Lung (tissue), 12 donors: ENCODE results near the gene NARF. TPM values are rescaled to one million over a fixed set of nuclear protein-coding genes. Genes with fewer than 3 reads are reported as not detected.
"Not testable (repeated sequence)": the region's sequence is repeated elsewhere in the genome, so short reads cannot be mapped to it uniquely, and the experiment has no call there.

ENCODE experiments used
- ATAC-seq: fragments of 200-7000 bp; cut with Tn5 transposase; one replicate; pipeline ENCODE4 v1.9.1; 2020; ENCODE audit warnings: moderate number of reproducible peaks; ENCODE audit not compliant: insufficient read depth, low FRiP score
- DNase-seq, 3 donors: peaks; one replicate each; pipeline ENCODE4 v3.0.0-alpha.2; 2013 to 2017
- H3K27ac ChIP-seq, 2 donors: one replicate each; pipeline ENCODE4 v1.5.1; 2013; ENCODE audit warnings: mild to moderate bottlenecking in 2 of 2, moderate library complexity in 2 of 2, control low read depth in 1 of 2, inconsistent platforms in 1 of 2, low read depth in 1 of 2, low read length in 1 of 2
- H3K27me3 ChIP-seq, 3 donors: one replicate each; pipeline ENCODE4 v1.5.1; 2013; ENCODE audit warnings: low read length in 2 of 3; ENCODE audit not compliant: control insufficient read depth in 3 of 3, insufficient read depth in 3 of 3
- H3K36me3 ChIP-seq, 4 donors: one replicate each; pipeline ENCODE4 v1.5.1; 2013; ENCODE audit warnings: low read length in 4 of 4, mild to moderate bottlenecking in 1 of 4, moderate library complexity in 1 of 4; ENCODE audit not compliant: control insufficient read depth in 4 of 4, insufficient read depth in 4 of 4
- H3K4me1 ChIP-seq, 5 donors: one replicate each; pipeline ENCODE4 v1.5.1; 2013; ENCODE audit warnings: low read length in 5 of 5, mild to moderate bottlenecking in 2 of 5, moderate library complexity in 1 of 5; ENCODE audit not compliant: control insufficient read depth in 5 of 5, insufficient read depth in 5 of 5
- H3K4me3 ChIP-seq: one replicate; pipeline ENCODE4 v1.5.1; 2013; ENCODE audit warnings: mild to moderate bottlenecking, control low read depth, moderate library complexity
- H3K9ac ChIP-seq, 2 donors: one replicate each; pipeline ENCODE4 v1.5.1; 2013; ENCODE audit warnings: low read length in 2 of 2, control low read depth in 1 of 2; ENCODE audit not compliant: insufficient read depth in 1 of 2
- H3K9me3 ChIP-seq, 4 donors: one replicate each; pipeline ENCODE4 v1.5.1; 2013; ENCODE audit warnings: low read length in 3 of 4, mild to moderate bottlenecking in 1 of 4, moderate library complexity in 1 of 4; ENCODE audit not compliant: control insufficient read depth in 4 of 4, insufficient read depth in 3 of 4
- WGBS, 2 donors: extraction: QIAGEN DNeasy Blood & Tissue Kit; methylation state at CpG; one replicate each; pipeline ENCODE4 v1.1.7; 2013; 5-methylcytosine and 5-hydroxymethylcytosine counted together
- polyA plus RNA-seq, 2 donors: library from polyadenylated mRNA; stranded (reverse); fragments of 200-250 nt; gene quantifications; one replicate each; pipeline ENCODE4 v1.2.1, GENCODE V29; 2013
- total RNA-seq, 2 donors: library from RNA; depleted of rRNA in 1 of 2; stranded (reverse); fragments of >200 nt in 1 of 2; gene quantifications; one replicate each; pipeline ENCODE4 v1.2.1, GENCODE V29; 2014 to 2021
- TF ChIP-seq, protein P1 (sequence below): IDR thresholded peaks from 2 replicates; pipeline ENCODE4 v1.5.1; 2012; ENCODE audit warnings: mild to moderate bottlenecking; ENCODE audit errors: control extremely low read depth, extremely low read depth
- donor health status: control.
- donor health status: control.
- donor health status: Bipolar disorder and iron deficiency.
- donor health status: healthy.
- donor health status: DM: yes; HTN: yes; CAD: no.

NARF gene
- total and polyA plus RNA-seq, 4 donors, result 54.7 to 60.1 (median 58.7) TPM

DNA sequence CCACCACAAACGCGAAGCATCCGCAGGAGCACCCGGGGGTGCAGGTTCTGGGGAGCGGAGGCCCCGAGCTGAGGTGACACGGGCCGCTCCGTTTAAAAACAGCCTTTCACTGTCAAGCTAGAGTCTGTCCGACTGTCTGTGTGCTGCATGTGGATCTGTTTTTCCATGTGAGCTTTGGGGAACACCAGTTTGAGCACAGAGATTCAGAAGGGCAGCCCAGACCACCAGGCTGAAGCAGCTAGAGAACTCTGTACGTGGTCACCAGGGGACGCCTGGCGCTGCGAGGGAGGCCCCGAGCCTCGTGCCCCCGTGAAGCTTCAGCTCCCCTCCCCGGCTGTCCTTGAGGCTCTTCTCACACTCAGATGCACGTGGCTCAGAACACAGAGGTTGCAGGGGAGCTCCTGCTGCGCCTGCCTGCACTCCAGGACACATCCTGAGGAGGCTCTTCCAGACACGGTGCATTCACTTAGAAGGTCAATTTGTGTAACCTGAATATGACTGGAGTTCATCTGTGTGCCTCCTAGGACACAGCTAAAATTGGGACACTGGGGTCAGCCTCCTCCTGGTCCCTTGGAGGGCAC, 45.3 kb downstream of the NARF start:
- TF ChIP-seq, protein P1, sequence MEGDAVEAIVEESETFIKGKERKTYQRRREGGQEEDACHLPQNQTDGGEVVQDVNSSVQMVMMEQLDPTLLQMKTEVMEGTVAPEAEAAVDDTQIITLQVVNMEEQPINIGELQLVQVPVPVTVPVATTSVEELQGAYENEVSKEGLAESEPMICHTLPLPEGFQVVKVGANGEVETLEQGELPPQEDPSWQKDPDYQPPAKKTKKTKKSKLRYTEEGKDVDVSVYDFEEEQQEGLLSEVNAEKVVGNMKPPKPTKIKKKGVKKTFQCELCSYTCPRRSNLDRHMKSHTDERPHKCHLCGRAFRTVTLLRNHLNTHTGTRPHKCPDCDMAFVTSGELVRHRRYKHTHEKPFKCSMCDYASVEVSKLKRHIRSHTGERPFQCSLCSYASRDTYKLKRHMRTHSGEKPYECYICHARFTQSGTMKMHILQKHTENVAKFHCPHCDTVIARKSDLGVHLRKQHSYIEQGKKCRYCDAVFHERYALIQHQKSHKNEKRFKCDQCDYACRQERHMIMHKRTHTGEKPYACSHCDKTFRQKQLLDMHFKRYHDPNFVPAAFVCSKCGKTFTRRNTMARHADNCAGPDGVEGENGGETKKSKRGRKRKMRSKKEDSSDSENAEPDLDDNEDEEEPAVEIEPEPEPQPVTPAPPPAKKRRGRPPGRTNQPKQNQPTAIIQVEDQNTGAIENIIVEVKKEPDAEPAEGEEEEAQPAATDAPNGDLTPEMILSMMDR, result no peak
- Histone ChIP-seq H3K9me3 (no peaks in the 10 kb centered on the region), H3K4me3 (no peak overlapping the region), H3K9ac (no peak overlapping the region), H3K36me3 (no peaks in the 10 kb centered on the region), H3K27me3 (no peaks in the 10 kb centered on the region), H3K27ac (no peak overlapping the region), H3K4me1 (peaks cover 0 to 3% (median 0%) of the 10 kb centered on the region in 5 donors)
- WGBS, 2 donors, result 79 to 88% methylated on average over 21 of the region's 21 CpGs
- no peak for DNase-seq
- no peak for ATAC-seq

DNA sequence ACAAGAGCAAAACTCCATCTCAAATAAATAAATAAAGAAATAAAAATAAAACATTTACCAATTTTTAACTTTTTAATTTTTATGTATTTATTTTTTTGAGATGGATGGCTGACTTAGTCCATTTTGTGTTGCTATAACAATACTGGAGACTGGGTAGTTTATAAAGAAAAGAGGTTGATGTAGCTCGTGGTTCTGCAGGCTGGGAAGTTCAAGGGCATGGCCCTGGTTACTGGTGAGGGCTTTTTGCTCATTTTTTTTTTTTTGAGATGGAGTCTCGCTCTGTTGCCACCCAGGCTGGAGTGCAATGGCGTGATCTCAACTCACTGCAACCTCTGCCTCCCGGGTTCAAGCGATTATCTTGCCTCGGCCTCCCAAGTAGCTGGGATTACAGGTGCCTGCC, 46.8 kb downstream of the NARF start:
- Histone ChIP-seq H3K9ac (no peak overlapping the region), H3K27me3 (no peaks in the 10 kb centered on the region), H3K9me3 (no peaks in the 10 kb centered on the region), H3K27ac (no peak overlapping the region), H3K4me1 (peaks cover 0 to 3% (median 0%) of the 10 kb centered on the region in 5 donors), H3K36me3 (no peaks in the 10 kb centered on the region), H3K4me3 (no peak overlapping the region)
- WGBS, 2 donors, result 96 to 98% methylated on average over 6 of the region's 6 CpGs
- DNase-seq, result no peak
- TF ChIP-seq, protein P1, result no peak
- ATAC-seq, result no peak

DNA sequence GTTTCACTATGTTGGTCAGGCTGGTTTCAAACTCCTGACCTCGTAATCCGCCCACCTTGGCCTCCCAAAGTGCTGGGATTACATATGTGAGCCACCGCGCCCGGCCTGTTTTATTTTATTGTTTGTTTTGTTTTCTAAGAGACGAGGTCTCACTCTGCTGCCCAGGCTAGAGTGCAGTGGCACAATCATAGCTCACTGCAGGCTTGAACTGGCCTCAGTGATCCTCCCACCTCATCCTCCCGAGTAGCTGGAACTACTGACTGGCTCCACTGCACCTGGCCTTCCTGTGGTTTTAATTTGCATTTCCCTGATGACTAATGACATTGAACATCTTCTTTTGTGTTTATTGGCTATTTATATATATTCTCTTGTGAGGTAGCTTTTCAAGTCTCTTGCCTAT, 47.9 kb downstream of the NARF start:
- H3K4me1 ChIP-seq, H3K27ac ChIP-seq, ATAC-seq, H3K36me3 ChIP-seq, H3K9ac ChIP-seq, H3K27me3 ChIP-seq, DNase-seq, H3K4me3 ChIP-seq, H3K9me3 ChIP-seq: not testable (repeated sequence)
- 72 to 84% methylated on average over 7 of the region's 7 CpGs for WGBS, 2 donors

DNA sequence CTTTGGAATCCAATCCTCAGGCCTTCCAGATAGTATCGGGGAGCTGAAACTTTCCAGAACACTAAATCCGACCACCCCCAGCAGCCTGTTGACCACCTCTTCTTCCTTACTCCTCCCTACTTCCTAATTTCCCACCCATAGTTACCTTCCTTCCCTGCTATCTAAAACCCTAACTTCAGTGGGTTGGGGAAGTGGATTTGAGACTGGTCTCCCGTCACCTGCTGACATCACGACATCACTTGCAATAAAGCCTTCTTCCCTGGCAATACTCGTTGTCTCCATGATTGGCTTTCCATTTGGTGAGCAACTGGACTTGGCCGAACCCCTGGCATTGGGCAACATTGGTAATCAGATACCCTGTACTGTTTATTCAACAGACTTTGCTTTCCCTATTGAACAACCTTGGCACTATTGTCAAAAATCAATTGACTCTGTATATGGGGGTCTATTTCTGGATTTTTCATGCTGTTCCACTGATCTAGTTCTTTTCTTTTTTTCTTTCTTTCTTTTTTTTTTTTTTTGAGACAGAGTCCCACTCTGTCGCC, 49.2 kb downstream of the NARF start:
- TF ChIP-seq, protein P1, result no peak
- DNase-seq (no peak), ATAC-seq (no peak)
- no peak overlapping the region for H3K27ac ChIP-seq
- WGBS, 2 donors, result 86 to 89% methylated on average over 7 of the region's 7 CpGs
- no peaks in the 10 kb centered on the region for H3K9me3 ChIP-seq
- no peak overlapping the region for H3K4me3 ChIP-seq
- no peaks in the 10 kb centered on the region for H3K36me3 ChIP-seq
- peaks cover 0 to 3% (median 0%) of the 10 kb centered on the region in 5 donors for H3K4me1 ChIP-seq
- no peaks in the 10 kb centered on the region for H3K27me3 ChIP-seq
- H3K9ac ChIP-seq, result no peak overlapping the region

DNA sequence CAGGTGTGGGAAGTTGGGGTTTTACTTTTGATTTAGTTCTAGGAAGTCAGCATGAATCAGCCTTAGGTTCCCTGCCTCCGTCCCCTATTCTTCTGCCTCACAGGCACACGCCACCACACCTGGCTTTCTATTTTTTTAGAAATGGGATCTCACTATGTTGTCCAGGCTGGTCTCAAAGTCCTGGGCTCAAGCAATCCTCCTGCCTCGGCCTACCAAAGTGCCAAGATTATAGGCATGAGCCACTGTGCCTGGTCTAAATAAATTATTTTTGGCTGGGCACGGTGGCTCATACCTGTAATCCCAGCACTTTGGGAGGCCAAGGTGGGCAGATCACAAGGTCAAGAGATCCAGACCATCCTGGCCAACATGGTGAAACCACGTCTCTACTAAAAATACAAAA, 53.1 kb downstream of the NARF start:
- not testable (repeated sequence) for H3K4me1 ChIP-seq, H3K9ac ChIP-seq, H3K27me3 ChIP-seq, H3K36me3 ChIP-seq, DNase-seq, ATAC-seq, H3K9me3 ChIP-seq, H3K4me3 ChIP-seq, H3K27ac ChIP-seq
- 93 to 98% methylated on average over 5 of the region's 5 CpGs for WGBS, 2 donors

DNA sequence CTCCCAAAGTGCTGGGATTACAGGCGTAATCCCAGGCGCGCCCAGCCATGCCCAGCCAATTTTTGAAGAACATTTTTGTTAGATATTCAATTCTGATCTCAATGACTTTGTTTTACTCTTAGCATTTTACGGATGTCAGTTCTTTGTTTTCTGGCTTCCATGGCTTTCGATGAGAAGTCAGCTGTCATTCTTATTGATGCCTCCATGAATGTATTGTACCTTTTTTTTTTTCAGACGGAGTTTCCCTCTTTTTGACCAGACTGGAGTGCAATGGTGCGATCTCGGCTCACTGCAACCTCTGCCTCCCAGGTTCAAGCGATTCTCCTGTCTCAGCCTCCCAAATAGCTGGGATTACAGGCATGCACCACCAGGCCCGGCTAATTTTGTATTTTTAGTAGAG, 55.3 kb downstream of the NARF start:
- H3K36me3 ChIP-seq, H3K4me3 ChIP-seq, ATAC-seq, DNase-seq, H3K27ac ChIP-seq, H3K9ac ChIP-seq, H3K4me1 ChIP-seq, H3K9me3 ChIP-seq, H3K27me3 ChIP-seq: not testable (repeated sequence)
- 96 to 97% methylated on average over 10 of the region's 10 CpGs for WGBS, 2 donors
